Measurements from ENCODE around the gene GALK1. TPM values are rescaled to one million over a fixed set of nuclear protein-coding genes. Genes with fewer than 3 reads are reported as not detected.

The GALK1 gene
- total and polyA plus RNA-seq, 2 of the 13 experiments (the other 11 are each of a cell fraction or from before 2014, with no cell fraction given): 59.9 to 93.6 TPM

GRCh38 chr17:75749545-75750389, 15.2 kb downstream of the GALK1 start (continued):
- TF ChIP-seq TFAP4 (IDR thresholded peaks at IDR 0.05; ENCODE audit: borderline replicate concordance, low read depth) (no peak), ZBTB7B (CRISPR knock-in tag; IDR thresholded peaks at IDR 0.05) (peak; percentile 56; the same call in 1 of the 2 replicates), CAMTA2 (CRISPR knock-in tag; IDR thresholded peaks at IDR 0.05; ENCODE audit: borderline replicate concordance) (no peak), ZNF563 (CRISPR knock-in tag; IDR thresholded peaks at IDR 0.05) (no peak), ZNF468 (CRISPR knock-in tag; IDR thresholded peaks at IDR 0.05) (no peak), THYN1 (CRISPR knock-in tag; IDR thresholded peaks at IDR 0.05; ENCODE audit: borderline replicate concordance, low read depth) (no peak), ZNF512 (CRISPR knock-in tag; IDR thresholded peaks at IDR 0.05) (no peak), ZNF230 (CRISPR knock-in tag; IDR thresholded peaks at IDR 0.05) (no peak), EZH2 (conservative IDR thresholded peaks at IDR 0.05; ENCODE audit: low read depth, low read length) (no peak), NONO (IDR thresholded peaks at IDR 0.05) (no peak), NONO (CRISPR knock-in tag; conservative IDR thresholded peaks at IDR 0.05) (no peak), KAT8 (CRISPR knock-in tag; IDR thresholded peaks at IDR 0.05) (no peak; the same call in 1 of the 2 replicates), RBAK (CRISPR knock-in tag; IDR thresholded peaks at IDR 0.05) (no peak), CREB1 (IDR thresholded peaks at IDR 0.05) (no peak), CREB1 (CRISPR knock-in tag; IDR thresholded peaks at IDR 0.05) (no peak), SOX6 (IDR thresholded peaks at IDR 0.05) (no peak), SOX6 (CRISPR knock-in tag; IDR thresholded peaks at IDR 0.05) (no peak), HNRNPLL (IDR thresholded peaks at IDR 0.05; ENCODE audit: low read depth, low read length, poor library complexity, severe bottlenecking) (peak; percentile 47), ZNF512B (CRISPR knock-in tag; IDR thresholded peaks at IDR 0.05; ENCODE audit: borderline replicate concordance) (no peak), E2F5 (CRISPR knock-in tag; conservative IDR thresholded peaks at IDR 0.05) (no peak), MZF1 (CRISPR knock-in tag; IDR thresholded peaks at IDR 0.05; ENCODE audit: borderline replicate concordance) (no peak), GZF1 (CRISPR knock-in tag; IDR thresholded peaks at IDR 0.05) (no peak), GATAD2A (CRISPR knock-in tag; IDR thresholded peaks at IDR 0.05) (peak; percentile 51; the same call in 1 of the 2 replicates), SNAI1 (CRISPR knock-in tag; IDR thresholded peaks at IDR 0.05; ENCODE audit: borderline replicate concordance) (no peak)

All from HepG2 (cell line).